ENCODE measurements around the gene PGAP6.
"Not testable (repeated sequence)": the region's sequence is repeated elsewhere in the genome, so short reads cannot be mapped to it uniquely, and the experiment has no call there.

Gene PGAP6

DNA sequence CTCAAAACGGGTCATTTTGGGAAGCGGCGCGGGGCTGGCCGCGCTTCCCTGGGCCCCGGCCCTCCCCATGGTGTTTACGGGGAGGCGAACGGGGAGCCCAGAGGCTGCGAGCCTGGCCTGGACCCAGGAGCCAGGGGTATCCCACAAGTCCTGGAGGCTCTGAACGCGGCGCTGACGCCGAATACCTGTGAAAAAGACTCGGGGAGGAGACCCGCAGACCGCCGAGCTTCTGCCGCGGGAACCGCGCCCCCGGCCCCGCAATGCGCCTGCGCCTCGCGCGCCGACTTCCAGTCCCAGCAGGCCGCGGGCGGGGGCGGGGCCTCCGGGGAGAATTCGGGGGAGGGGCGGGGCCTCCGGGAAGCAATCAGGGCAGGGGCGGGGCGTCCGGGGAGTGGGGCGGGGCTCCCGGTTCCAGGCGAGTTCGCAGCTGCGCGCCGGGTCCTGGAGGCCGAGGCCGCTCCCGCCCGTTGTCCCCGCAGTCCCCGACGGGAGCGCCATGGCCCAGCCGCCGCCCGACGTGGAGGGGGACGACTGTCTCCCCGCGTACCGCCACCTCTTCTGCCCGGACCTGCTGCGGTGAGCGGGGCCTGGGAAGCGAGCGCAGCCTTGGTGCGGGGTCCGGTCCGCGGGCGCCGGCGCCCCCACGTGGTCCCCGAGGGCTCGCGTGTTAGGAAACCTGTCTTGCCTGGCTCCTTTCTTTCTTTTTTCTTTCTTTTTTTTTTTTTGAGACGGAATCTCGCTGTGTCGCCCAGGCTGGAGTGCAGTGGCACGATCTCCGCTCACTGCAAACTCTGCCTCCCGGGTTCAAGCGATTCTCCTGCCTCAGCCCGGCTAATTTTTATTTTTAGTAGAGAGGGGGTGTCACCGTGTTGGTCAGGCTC is 19.9 kb upstream of the PGAP6 start, which contains the start of gene DECR2:
DECR2 (plus strand) TSS at position 418 of the 881 bp plus-strand sequence; CDS start at position 497, 79 bp downstream.
- DNase-seq (ENCODE audit: low spot score) (peak; percentile 95), FAIRE-seq (no peak)

GRCh38 chr16:400061-400591 is 18.3 kb upstream of the PGAP6 start:
- no peak for FAIRE-seq
- DNase-seq (ENCODE audit: low spot score): no peak

GRCh38 chr16:399340-400019 is 17.7 kb upstream of the PGAP6 start:
- FAIRE-seq (no peak), DNase-seq (ENCODE audit: low spot score) (no peak)

DNA sequence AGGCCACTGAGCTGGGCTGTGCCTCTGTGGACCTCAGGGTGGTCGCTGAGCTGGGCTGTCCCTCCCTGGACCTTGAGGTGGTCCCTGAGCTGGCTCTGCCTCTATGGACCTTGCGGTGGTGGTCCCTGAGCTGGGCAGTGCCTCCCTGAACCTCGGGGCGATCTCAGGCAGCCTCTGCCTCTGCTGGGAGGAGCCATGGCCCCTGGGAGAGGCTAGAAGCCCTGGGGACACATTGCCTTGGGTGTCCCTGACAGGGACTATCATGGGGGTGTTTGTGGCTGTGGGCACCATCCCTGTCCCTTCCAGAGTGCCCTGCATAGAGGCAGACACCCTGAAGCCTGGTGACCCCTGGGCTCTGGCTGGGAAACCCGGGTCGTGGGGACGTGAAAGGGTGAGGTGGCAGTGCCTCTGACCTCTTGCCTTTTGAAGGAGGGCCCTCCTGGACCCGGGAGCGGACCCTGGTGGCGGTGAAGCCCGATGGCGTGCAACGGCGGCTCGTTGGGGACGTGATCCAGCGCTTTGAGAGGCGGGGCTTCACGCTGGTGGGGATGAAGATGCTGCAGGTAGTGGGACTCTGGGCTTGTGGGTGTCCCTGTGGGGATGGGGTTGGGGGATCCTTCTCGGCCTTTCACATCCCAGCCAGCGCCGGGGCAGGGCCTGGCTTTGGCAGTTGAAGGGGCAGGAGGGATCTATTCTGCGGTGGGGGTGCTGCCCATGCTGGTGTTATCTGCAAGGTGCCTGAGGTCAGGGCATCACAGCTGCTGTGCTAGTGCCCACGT is 17.0 kb upstream of the PGAP6 start:
- FAIRE-seq (no peak), DNase-seq (ENCODE audit: low spot score) (no peak)

DNA sequence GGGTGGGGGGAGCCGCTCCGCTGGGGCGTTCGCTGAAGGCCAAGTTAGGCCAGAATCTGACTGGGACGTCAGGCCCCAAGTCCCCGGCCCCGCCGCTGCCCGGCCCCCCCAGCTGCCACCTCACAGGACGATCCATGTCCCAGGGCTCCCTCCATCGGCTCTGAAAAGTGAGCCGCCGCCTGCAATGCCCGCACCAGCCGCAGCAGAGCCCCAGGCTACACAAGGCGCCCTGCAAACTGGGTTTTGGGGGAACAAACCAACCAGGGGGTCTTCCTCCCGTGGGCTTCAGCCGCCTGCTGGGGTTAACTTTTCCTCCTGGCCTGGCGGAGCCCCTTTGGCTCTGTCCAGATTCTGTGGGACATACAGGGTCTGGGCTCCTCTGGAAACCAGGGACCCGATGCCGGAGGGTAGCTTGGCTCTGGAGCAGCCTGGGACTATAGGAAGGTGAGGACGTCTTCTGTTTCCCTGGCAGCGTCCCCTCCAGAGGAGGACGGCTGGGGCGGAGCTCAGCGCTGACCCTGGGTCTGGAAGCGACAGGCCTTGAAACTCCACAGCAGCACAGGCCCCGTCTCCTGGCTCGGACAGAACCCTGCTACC is 16.1 kb upstream of the PGAP6 start:
- FAIRE-seq: no peak
- DNase-seq (ENCODE audit: low spot score): peak; percentile 84

DNA sequence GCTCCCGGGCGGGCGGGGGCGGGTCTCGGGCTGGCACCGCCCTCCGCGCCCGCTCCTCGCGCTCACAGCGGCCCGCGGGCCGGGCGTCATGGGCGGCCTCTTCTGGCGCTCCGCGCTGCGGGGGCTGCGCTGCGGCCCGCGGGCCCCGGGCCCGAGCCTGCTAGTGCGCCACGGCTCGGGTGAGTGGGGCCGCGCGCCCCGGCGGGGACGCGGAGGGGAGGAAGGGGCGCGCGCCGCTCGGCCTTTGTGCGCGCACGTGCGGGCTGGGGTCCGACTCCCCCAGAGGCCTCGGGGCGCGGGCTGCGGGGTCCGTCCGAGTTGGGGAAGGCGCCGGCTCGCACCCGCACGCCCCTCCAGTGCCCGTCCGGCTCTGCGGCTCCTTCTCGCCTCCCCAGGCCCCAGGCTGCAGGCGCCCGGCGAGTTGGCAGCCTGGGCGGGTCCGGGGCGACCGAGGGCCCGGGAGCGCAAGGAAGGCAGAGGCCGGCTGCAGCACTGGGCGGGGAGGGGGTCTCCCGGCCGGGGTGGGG is 15.4 kb upstream of the PGAP6 start, which contains the start of gene NME4:
NME4 (plus strand) TSS at position 65 of the 527 bp plus-strand sequence; CDS start at position 89, 24 bp downstream.
- DNase-seq (ENCODE audit: low spot score) (peak; percentile 67), FAIRE-seq (no peak)

DNA sequence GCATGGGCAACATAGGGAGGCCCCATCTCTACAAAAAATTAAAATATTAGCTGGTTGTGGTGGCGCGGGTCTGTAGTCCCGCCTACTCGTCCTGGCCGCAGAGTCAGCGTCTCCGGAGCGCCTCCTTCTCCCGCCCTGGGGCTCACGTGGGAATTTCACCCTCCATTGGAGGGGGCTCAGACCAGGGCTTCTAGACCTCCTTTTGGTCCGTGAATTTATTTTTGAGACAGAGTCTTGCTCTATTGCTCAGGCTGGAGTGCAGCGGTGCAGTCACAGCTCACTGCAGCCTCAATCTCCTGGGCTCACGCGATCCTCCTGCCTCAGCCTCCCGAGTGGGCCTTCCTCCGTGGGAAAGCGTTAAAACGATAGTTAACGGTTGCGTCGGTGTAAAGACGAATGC is 14.8 kb upstream of the PGAP6 start:
- peak; percentile 67 for DNase-seq (ENCODE audit: low spot score)
- no peak for FAIRE-seq

GRCh38 chr16:396199-396598 is 14.4 kb upstream of the PGAP6 start:
- FAIRE-seq: no peak
- DNase-seq (ENCODE audit: low spot score): no peak

GRCh38 chr16:392450-393030 is 10.8 kb upstream of the PGAP6 start:
- FAIRE-seq: no peak

GRCh38 chr16:391885-392335 is 10.1 kb upstream of the PGAP6 start:
- DNase-seq (ENCODE audit: low spot score) (peak; percentile 43), FAIRE-seq (no peak)

More at GRCh38 chr16:392450-393030, 10.8 kb upstream of the PGAP6 start:
- no peak for DNase-seq (ENCODE audit: low spot score)

- no peak for FAIRE-seq
- DNase-seq (ENCODE audit: low spot score): no peak
Observed at GRCh38 chr16:389352-389751, 7.6 kb upstream of the PGAP6 start.

DNA sequence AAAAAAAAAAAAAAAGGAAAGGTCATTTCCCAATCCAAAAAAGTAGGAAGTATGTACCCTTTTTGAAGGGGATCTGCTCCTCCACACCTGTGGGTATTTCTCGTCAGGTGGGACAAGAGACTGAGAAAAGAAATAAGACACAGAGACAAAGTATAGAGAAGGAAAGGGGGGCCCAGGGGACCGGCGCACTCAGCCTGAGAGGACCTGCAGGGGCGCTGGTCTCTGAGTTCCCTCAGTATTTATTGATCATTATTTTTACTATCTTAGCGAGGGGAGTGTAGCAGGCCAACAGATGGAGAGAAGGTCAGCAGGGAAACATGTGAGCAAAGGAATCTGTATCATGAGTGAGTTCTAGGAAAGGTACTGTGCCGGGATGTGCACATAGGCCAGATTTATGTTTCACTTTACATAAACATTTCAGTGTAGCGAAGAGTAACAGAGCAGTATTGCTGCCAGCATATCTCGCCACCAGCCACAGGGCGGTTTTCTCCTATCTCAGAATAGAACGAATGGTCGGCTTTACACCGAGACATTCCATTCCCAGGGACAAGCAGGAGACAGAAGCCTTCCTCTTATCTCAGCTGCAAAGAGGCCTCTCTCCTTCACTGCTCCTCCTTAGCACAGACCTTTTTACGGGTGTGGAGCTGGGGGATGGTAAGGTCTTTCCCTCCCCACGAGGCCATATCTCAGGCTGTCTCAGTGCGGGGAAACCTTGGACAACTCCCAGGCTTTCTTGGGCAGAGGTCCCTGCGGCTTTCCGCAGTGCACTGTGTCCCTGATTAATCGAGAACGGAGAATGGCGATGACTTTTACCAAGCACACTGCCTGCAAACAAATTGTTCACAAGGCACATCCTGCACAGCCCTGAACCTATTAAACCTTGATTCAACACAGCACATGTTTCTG is 6.2 kb upstream of the PGAP6 start:
- FAIRE-seq; DNase-seq (ENCODE audit: low spot score): not testable (repeated sequence)

GRCh38 chr16:386641-387156 is 4.9 kb upstream of the PGAP6 start:
- DNase-seq (ENCODE audit: low spot score): no peak
- no peak for FAIRE-seq

- DNase-seq (ENCODE audit: low spot score) (peak; percentile 37), FAIRE-seq (peak; percentile 53)
Observed at GRCh38 chr16:383326-384051, 1.7 kb upstream of the PGAP6 start.

- FAIRE-seq (no peak), DNase-seq (ENCODE audit: low spot score) (peak; percentile 30)
Observed at GRCh38 chr16:381012-381788, 578 bp downstream of the PGAP6 start.

DNA sequence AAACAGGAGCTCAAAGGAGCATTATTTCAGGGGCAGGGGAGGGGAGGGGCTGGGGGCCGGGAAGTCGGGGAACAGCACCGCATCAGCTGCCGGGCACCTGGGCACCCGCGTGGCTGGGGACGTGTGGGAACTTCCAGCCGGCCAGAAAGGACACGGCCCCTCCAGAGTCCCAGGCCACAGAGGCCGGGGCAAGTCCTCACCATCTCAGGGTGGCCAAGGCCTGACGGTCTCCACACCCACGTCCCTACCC is 1.1 kb downstream of the PGAP6 start:
- no peak for FAIRE-seq
- DNase-seq (ENCODE audit: low spot score): no peak

- no peak for DNase-seq (ENCODE audit: low spot score)
- no peak for FAIRE-seq
Observed at GRCh38 chr16:379961-380761, 1.6 kb downstream of the PGAP6 start.

Data from urothelium cell line (cell line).